K562 (cell line): ENCODE results near the gene SNRPB. TPM values are rescaled to one million over a fixed set of nuclear protein-coding genes. Genes with fewer than 3 reads are reported as not detected.

Source experiments
- ATF1 ChIP-seq, 2 experiments: fragments of 450-650 bp in 1 of 2; IDR thresholded peaks; 2 replicates each; pipeline ENCODE4 v1.6.1; 2016; ENCODE audit warnings: missing compliant biosample characterization in 1 of 2, missing genetic modification characterization in 1 of 2
- KDM4B ChIP-seq, 2 experiments: fragments of 450-650 bp in 1 of 2; sonication (generic) in 1 of 2; IDR thresholded peaks; 2 replicates each; pipeline ENCODE4 v1.6.1; 2016 to 2017; ENCODE audit warnings: borderline replicate concordance in 2 of 2, antibody characterized with exemption in 1 of 2, low read depth in 1 of 2, mild to moderate bottlenecking in 1 of 2
- KLF10 ChIP-seq: fragments of 250-450 bp; sonication (Bioruptor Pico); IDR thresholded peaks from 2 replicates; pipeline ENCODE4 v1.6.1; 2021; ENCODE audit warnings: matching md5 sums
- NFATC3 ChIP-seq: fragments of 450-650 bp; IDR thresholded peaks from 2 replicates; pipeline ENCODE4 v1.6.1; 2017; ENCODE audit warnings: mild to moderate bottlenecking
- NFRKB ChIP-seq: fragments of 450-650 bp; IDR thresholded peaks from 2 replicates; pipeline ENCODE4 v1.6.1; 2016; ENCODE audit warnings: low read depth
- NONO ChIP-seq, 2 experiments: fragments of 200-400 bp in 1 of 2; fragments of 450-650 bp in 1 of 2; formaldehyde crosslinking in 1 of 2; IDR thresholded peaks; 2 replicates each; pipeline ENCODE4 v1.6.1; 2017; ENCODE audit warnings: low read depth in 2 of 2, mild to moderate bottlenecking in 2 of 2, moderate library complexity in 2 of 2, low read length in 1 of 2
- RFX7 ChIP-seq: fragments of 250-450 bp; sonication (Bioruptor Pico); IDR thresholded peaks from 2 replicates; pipeline ENCODE4 v1.5.1; 2021; ENCODE audit warnings: mild to moderate bottlenecking
- SMARCA4 ChIP-seq: fragments of 450-650 bp; IDR thresholded peaks from 2 replicates; pipeline ENCODE4 v1.6.1; 2016
- SNIP1 ChIP-seq: fragments of 450-650 bp; IDR thresholded peaks from 2 replicates; pipeline ENCODE4 v1.7.1; 2017; ENCODE audit warnings: low read depth, mild to moderate bottlenecking
- SRSF3 ChIP-seq: fragments of 200-400 bp; formaldehyde crosslinking; IDR thresholded peaks from 2 replicates; pipeline ENCODE4 v1.6.1; 2016; ENCODE audit warnings: mild to moderate bottlenecking, low read length, moderate library complexity; ENCODE audit not compliant: insufficient read depth
- ZNF274 ChIP-seq: IDR thresholded peaks from 2 replicates; pipeline ENCODE4 v1.6.1; 2011; ENCODE audit warnings: low read depth, mild to moderate bottlenecking, low read length, moderate library complexity, borderline replicate concordance
- ZNF77 ChIP-seq: fragments of 250-450 bp; sonication (Bioruptor Pico); IDR thresholded peaks from 2 replicates; pipeline ENCODE4 v1.5.0; 2020
- polyA plus RNA-seq, 8 experiments: library from polyadenylated mRNA; depleted of rRNA in 4 of 8; stranded (reverse) in 5 of 8; unstranded in 3 of 8; fragments of >200 nt; fragmentation: Nextera tagmentation in 2 of 8; fragmentation: Illumina TruSeq in 1 of 8; extraction: Ambion mirVana in 2 of 8; extraction: Trizol in 1 of 8; gene quantifications; 2 replicates each; pipeline versions ENCODE4 v1.2.1 to v1.2.3, GENCODE V29; 2011 to 2014; ENCODE audit warnings: inconsistent platforms in 1 of 8, missing spikeins in 1 of 8
- total RNA-seq, 7 experiments: library from RNA; depleted of rRNA in 6 of 7; stranded (reverse); fragments of >200 nt in 6 of 7; fragmentation: Illumina TruSeq in 2 of 7; extraction: Trizol in 2 of 7; gene quantifications; 2 replicates each; pipeline versions ENCODE4 v1.2.1 to v1.2.3, GENCODE V29; 2011 to 2021; ENCODE audit warnings: low replicate concordance in 1 of 7
- TF ChIP-seq, protein P1 (sequence below): fragments of 250-450 bp; sonication (Bioruptor Pico); IDR thresholded peaks from 2 replicates; pipeline ENCODE4 v1.9.0; 2021; ENCODE audit warnings: mild to moderate bottlenecking
- TF ChIP-seq, protein P2 (sequence below): sonication (generic); formaldehyde crosslinking; IDR thresholded peaks from 2 replicates; pipeline ENCODE4 v1.8.1; 2023; ENCODE audit warnings: mild to moderate bottlenecking, missing genetic modification reagents
- TF ChIP-seq, protein P3 (sequence below): fragments of 450-650 bp; formaldehyde crosslinking; IDR thresholded peaks from 2 replicates; pipeline ENCODE4 v1.4.0; 2022; ENCODE audit warnings: missing genetic modification characterization
- TF ChIP-seq, protein P4 (sequence below), 3 experiments: IDR thresholded peaks in 2 of 3; conservative IDR thresholded peaks in 1 of 3; 2 replicates each; pipeline ENCODE4 v1.5.1; 2011 to 2012; ENCODE audit warnings: low read length in 3 of 3, mild to moderate bottlenecking in 3 of 3, control low read depth in 2 of 3, improper control_type of control experiment in 1 of 3, inconsistent platforms in 1 of 3, low read depth in 1 of 3, mixed read lengths in 1 of 3, moderate library complexity in 1 of 3; ENCODE audit not compliant: insufficient read depth in 2 of 3
- TF ChIP-seq, protein P5 (sequence below): fragments of 250-450 bp; sonication (Bioruptor Pico); IDR thresholded peaks from 2 replicates; pipeline ENCODE4 v1.8.0; 2022; ENCODE audit warnings: inconsistent platforms
- TF ChIP-seq, protein P6 (sequence below): sonication (generic); formaldehyde crosslinking; IDR thresholded peaks from 2 replicates; pipeline ENCODE4 v1.8.0; 2022; ENCODE audit warnings: mild to moderate bottlenecking, missing genetic modification reagents

Gene SNRPB
- total and polyA plus RNA-seq, 9 of the 15 experiments (the other 6 are each of a cell fraction or from before 2014, with no cell fraction given), result 13.1 to 615 (median 266) TPM

DNA sequence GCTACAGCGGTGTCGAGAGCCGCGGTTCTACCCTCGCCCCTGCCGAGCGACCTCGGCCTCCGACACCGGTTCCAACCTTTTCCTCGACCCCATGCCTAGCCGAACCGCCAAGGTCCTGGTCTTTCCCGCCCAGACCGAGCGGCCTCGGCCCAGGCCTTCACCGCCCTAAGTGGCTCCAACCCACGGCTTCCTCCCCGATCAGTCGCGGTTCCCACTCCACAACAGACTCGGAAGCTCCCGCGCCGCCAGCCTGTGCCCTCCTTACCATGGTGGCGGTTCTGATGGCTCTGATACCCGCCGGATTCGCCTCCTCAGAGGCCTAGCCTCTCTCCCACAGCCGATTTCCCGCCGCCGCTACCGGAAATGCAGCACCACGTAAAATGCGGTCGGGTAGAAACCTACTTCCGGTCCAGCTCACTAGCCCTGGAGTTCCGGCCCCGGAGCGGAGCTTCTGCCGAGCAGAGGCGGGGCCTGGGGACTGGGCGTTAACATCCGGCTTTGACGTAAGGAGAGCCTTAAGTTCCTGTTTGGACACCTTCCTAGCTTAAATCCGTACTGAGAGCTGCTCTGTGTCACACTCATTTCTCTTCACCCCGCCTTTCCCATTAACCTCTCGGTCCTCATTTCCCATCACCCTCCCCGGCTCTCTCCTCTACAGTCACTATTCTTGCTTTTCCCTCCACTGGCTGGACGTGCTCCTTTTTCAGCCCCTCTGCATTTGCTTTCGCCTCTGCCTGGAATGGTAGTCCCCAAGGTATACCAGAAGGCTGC, at the start of gene SNRPB (continued):
- TF ChIP-seq NFATC3 (peak; percentile 94), SRSF3 (0 out of 2 replicates have a peak, but pooled peaks have one; percentile 42), ZNF274 (no peak), SNIP1 (no peak), ATF1 (CRISPR knock-in tag; IDR thresholded peaks at IDR 0.05) (no peak), ATF1 (tag; IDR thresholded peaks at IDR 0.05) (peak; percentile 88), KLF10 (CRISPR knock-in tag) (no peak), NFRKB (peak; percentile 85), ZNF77 (CRISPR knock-in tag) (no peak), NONO (IDR thresholded peaks at IDR 0.05; ENCODE audit: low read depth in 2 of 2, low read length in 1 of 2) (peak in 1 of 2 experiments; percentile 65; a peak in 1 of 4 replicates), RFX7 (CRISPR knock-in tag) (no peak), SMARCA4 (peak; percentile 32; the same call in 1 of the 2 replicates), KDM4B (IDR thresholded peaks at IDR 0.05; ENCODE audit: borderline replicate concordance in 2 of 2, low read depth in 1 of 2) (peak in 1 of 2 experiments; percentile 97; a peak in 2 of 4 replicates)
- TF ChIP-seq, protein P1, sequence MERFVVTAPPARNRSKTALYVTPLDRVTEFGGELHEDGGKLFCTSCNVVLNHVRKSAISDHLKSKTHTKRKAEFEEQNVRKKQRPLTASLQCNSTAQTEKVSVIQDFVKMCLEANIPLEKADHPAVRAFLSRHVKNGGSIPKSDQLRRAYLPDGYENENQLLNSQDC (CRISPR knock-in tag), result no peak
- TF ChIP-seq, protein P2, sequence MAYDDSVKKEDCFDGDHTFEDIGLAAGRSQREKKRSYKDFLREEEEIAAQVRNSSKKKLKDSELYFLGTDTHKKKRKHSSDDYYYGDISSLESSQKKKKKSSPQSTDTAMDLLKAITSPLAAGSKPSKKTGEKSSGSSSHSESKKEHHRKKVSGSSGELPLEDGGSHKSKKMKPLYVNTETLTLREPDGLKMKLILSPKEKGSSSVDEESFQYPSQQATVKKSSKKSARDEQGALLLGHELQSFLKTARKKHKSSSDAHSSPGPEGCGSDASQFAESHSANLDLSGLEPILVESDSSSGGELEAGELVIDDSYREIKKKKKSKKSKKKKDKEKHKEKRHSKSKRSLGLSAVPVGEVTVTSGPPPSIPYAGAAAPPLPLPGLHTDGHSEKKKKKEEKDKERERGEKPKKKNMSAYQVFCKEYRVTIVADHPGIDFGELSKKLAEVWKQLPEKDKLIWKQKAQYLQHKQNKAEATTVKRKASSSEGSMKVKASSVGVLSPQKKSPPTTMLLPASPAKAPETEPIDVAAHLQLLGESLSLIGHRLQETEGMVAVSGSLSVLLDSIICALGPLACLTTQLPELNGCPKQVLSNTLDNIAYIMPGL (CRISPR knock-in tag), result 0 out of 2 replicates have a peak, but pooled peaks have one; percentile 48
- TF ChIP-seq, protein P3, sequence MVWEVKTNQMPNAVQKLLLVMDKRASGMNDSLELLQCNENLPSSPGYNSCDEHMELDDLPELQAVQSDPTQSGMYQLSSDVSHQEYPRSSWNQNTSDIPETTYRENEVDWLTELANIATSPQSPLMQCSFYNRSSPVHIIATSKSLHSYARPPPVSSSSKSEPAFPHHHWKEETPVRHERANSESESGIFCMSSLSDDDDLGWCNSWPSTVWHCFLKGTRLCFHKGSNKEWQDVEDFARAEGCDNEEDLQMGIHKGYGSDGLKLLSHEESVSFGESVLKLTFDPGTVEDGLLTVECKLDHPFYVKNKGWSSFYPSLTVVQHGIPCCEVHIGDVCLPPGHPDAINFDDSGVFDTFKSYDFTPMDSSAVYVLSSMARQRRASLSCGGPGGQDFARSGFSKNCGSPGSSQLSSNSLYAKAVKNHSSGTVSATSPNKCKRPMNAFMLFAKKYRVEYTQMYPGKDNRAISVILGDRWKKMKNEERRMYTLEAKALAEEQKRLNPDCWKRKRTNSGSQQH (CRISPR knock-in tag), result peak; percentile 59; the same call in 1 of the 2 replicates
- TF ChIP-seq, protein P4, sequence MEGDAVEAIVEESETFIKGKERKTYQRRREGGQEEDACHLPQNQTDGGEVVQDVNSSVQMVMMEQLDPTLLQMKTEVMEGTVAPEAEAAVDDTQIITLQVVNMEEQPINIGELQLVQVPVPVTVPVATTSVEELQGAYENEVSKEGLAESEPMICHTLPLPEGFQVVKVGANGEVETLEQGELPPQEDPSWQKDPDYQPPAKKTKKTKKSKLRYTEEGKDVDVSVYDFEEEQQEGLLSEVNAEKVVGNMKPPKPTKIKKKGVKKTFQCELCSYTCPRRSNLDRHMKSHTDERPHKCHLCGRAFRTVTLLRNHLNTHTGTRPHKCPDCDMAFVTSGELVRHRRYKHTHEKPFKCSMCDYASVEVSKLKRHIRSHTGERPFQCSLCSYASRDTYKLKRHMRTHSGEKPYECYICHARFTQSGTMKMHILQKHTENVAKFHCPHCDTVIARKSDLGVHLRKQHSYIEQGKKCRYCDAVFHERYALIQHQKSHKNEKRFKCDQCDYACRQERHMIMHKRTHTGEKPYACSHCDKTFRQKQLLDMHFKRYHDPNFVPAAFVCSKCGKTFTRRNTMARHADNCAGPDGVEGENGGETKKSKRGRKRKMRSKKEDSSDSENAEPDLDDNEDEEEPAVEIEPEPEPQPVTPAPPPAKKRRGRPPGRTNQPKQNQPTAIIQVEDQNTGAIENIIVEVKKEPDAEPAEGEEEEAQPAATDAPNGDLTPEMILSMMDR (IDR thresholded peaks at IDR 0.05 in 2 of 3, conservative IDR thresholded peaks at IDR 0.05 in 1 of 3; ENCODE audit: insufficient read depth in 2 of 3, low read depth in 1 of 3, low read length in 3 of 3), result no peak
- TF ChIP-seq, protein P5, sequence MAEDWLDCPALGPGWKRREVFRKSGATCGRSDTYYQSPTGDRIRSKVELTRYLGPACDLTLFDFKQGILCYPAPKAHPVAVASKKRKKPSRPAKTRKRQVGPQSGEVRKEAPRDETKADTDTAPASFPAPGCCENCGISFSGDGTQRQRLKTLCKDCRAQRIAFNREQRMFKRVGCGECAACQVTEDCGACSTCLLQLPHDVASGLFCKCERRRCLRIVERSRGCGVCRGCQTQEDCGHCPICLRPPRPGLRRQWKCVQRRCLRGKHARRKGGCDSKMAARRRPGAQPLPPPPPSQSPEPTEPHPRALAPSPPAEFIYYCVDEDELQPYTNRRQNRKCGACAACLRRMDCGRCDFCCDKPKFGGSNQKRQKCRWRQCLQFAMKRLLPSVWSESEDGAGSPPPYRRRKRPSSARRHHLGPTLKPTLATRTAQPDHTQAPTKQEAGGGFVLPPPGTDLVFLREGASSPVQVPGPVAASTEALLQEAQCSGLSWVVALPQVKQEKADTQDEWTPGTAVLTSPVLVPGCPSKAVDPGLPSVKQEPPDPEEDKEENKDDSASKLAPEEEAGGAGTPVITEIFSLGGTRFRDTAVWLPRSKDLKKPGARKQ, result no peak
- TF ChIP-seq, protein P6, sequence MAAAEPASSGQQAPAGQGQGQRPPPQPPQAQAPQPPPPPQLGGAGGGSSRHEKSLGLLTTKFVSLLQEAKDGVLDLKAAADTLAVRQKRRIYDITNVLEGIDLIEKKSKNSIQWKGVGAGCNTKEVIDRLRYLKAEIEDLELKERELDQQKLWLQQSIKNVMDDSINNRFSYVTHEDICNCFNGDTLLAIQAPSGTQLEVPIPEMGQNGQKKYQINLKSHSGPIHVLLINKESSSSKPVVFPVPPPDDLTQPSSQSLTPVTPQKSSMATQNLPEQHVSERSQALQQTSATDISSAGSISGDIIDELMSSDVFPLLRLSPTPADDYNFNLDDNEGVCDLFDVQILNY, result peak; percentile 93
